ENCODE measurements around the gene PLCL1. TPM values are rescaled to one million over a fixed set of nuclear protein-coding genes. Genes with fewer than 3 reads are reported as not detected.

PLCL1 gene
- total RNA-seq, 2 experiments from 2014 or later: 1.2 to 1.6 TPM

GRCh38 chr2:197930570-197931278, 126.3 kb downstream of the PLCL1 start:
- ChIA-PET POLR2A (no interaction called here), CTCF (no interaction called here)
- Mint-ChIP-seq H3K27me3 (no peaks in the 10 kb centered on the region), H3K9me3 (no peaks in the 10 kb centered on the region), H3K4me1 (peaks cover 21% of the 10 kb centered on the region), H3K4me3 (no peak overlapping the region), H3K27ac (no peak overlapping the region), H3K36me3 (ENCODE audit: low read depth) (no peaks in the 10 kb centered on the region)
- DNase-seq: no peak

- DNase-seq: no peak
- ChIA-PET POLR2A (no interaction called here), CTCF (no interaction called here)
- no peaks in the 10 kb centered on the region for H3K36me3 Mint-ChIP-seq (ENCODE audit: low read depth)
- no peak overlapping the region for H3K27ac Mint-ChIP-seq
- no peak overlapping the region for H3K4me3 Mint-ChIP-seq
- no peaks in the 10 kb centered on the region for H3K27me3 Mint-ChIP-seq
- H3K9me3 Mint-ChIP-seq: no peaks in the 10 kb centered on the region
- H3K4me1 Mint-ChIP-seq: peaks cover 20% of the 10 kb centered on the region
These were observed 127.4 kb downstream of the PLCL1 start for GRCh38 chr2:197931661-197932312.

GRCh38 chr2:197932374-197932773, 128.0 kb downstream of the PLCL1 start:
- Mint-ChIP-seq H3K36me3 (ENCODE audit: low read depth) (no peaks in the 10 kb centered on the region), H3K27ac (no peak overlapping the region), H3K4me1 (peaks cover 18% of the 10 kb centered on the region), H3K27me3 (no peaks in the 10 kb centered on the region), H3K9me3 (no peaks in the 10 kb centered on the region), H3K4me3 (no peak overlapping the region)
- CTCF ChIA-PET: interaction anchor here (0.7 kb wide), 1 partner anchor 119 kb away, joined by 3 read pairs; no protein-coding TSS in a partner anchor
- DNase-seq: no peak
- POLR2A ChIA-PET: no interaction called here

- Mint-ChIP-seq H3K4me3 (peak overlapping the region; percentile 1), H3K4me1 (peaks cover 18% of the 10 kb centered on the region), H3K9me3 (no peaks in the 10 kb centered on the region), H3K27ac (no peak overlapping the region), H3K27me3 (no peaks in the 10 kb centered on the region), H3K36me3 (ENCODE audit: low read depth) (no peaks in the 10 kb centered on the region)
- POLR2A ChIA-PET: no interaction called here
- no peak for DNase-seq
- CTCF ChIA-PET: no interaction called here
These were observed 130.0 kb downstream of the PLCL1 start for GRCh38 chr2:197934261-197934933.

GRCh38 chr2:197934934-197935289, 130.5 kb downstream of the PLCL1 start:
- Mint-ChIP-seq H3K9me3 (no peaks in the 10 kb centered on the region), H3K36me3 (ENCODE audit: low read depth) (no peaks in the 10 kb centered on the region), H3K27ac (no peak overlapping the region), H3K4me3 (peak overlapping the region; percentile 1), H3K27me3 (no peaks in the 10 kb centered on the region), H3K4me1 (peaks cover 18% of the 10 kb centered on the region)
- CTCF ChIA-PET: no interaction called here
- DNase-seq: no peak
- POLR2A ChIA-PET: no interaction called here

GRCh38 chr2:197937814-197938213, 133.4 kb downstream of the PLCL1 start:
- no peak overlapping the region for H3K4me3 Mint-ChIP-seq
- H3K4me1 Mint-ChIP-seq: peaks cover 13% of the 10 kb centered on the region
- H3K36me3 Mint-ChIP-seq (ENCODE audit: low read depth): no peaks in the 10 kb centered on the region
- DNase-seq: no peak
- no peak overlapping the region for H3K27ac Mint-ChIP-seq
- POLR2A ChIA-PET: no interaction called here
- no peaks in the 10 kb centered on the region for H3K27me3 Mint-ChIP-seq
- CTCF ChIA-PET: no interaction called here
- no peaks in the 10 kb centered on the region for H3K9me3 Mint-ChIP-seq

GRCh38 chr2:197938555-197938954, 134.2 kb downstream of the PLCL1 start:
- Mint-ChIP-seq H3K36me3 (ENCODE audit: low read depth) (no peaks in the 10 kb centered on the region), H3K9me3 (no peaks in the 10 kb centered on the region), H3K27ac (no peak overlapping the region), H3K4me1 (peaks cover 13% of the 10 kb centered on the region), H3K27me3 (no peaks in the 10 kb centered on the region), H3K4me3 (no peak overlapping the region)
- DNase-seq: no peak
- ChIA-PET POLR2A (no interaction called here), CTCF (no interaction called here)

- Mint-ChIP-seq H3K4me1 (peaks cover 6% of the 10 kb centered on the region), H3K36me3 (ENCODE audit: low read depth) (no peaks in the 10 kb centered on the region), H3K27ac (no peak overlapping the region), H3K27me3 (no peaks in the 10 kb centered on the region), H3K4me3 (no peak overlapping the region), H3K9me3 (no peaks in the 10 kb centered on the region)
- CTCF ChIA-PET: no interaction called here
- POLR2A ChIA-PET: no interaction called here
- DNase-seq: no peak
These were observed 135.4 kb downstream of the PLCL1 start for GRCh38 chr2:197939787-197940186.

- Mint-ChIP-seq H3K9me3 (no peaks in the 10 kb centered on the region), H3K36me3 (ENCODE audit: low read depth) (no peaks in the 10 kb centered on the region), H3K4me1 (peaks cover under 1% of the 10 kb centered on the region), H3K27me3 (no peaks in the 10 kb centered on the region), H3K27ac (no peak overlapping the region), H3K4me3 (no peak overlapping the region)
- DNase-seq: no peak
- POLR2A ChIA-PET: no interaction called here
- CTCF ChIA-PET: no interaction called here
These were observed 136.0 kb downstream of the PLCL1 start for GRCh38 chr2:197940382-197940781.

GRCh38 chr2:197941715-197942114, 137.3 kb downstream of the PLCL1 start:
- no peak overlapping the region for H3K27ac Mint-ChIP-seq
- CTCF ChIA-PET: no interaction called here
- no peaks in the 10 kb centered on the region for H3K36me3 Mint-ChIP-seq (ENCODE audit: low read depth)
- DNase-seq: no peak
- H3K9me3 Mint-ChIP-seq: no peaks in the 10 kb centered on the region
- H3K27me3 Mint-ChIP-seq: no peaks in the 10 kb centered on the region
- H3K4me3 Mint-ChIP-seq: no peak overlapping the region
- POLR2A ChIA-PET: no interaction called here
- no peaks in the 10 kb centered on the region for H3K4me1 Mint-ChIP-seq

- H3K4me3 Mint-ChIP-seq: no peak overlapping the region
- POLR2A ChIA-PET: no interaction called here
- no peaks in the 10 kb centered on the region for H3K9me3 Mint-ChIP-seq
- CTCF ChIA-PET: no interaction called here
- no peak overlapping the region for H3K27ac Mint-ChIP-seq
- H3K4me1 Mint-ChIP-seq: no peaks in the 10 kb centered on the region
- DNase-seq: no peak
- H3K36me3 Mint-ChIP-seq (ENCODE audit: low read depth): no peaks in the 10 kb centered on the region
- H3K27me3 Mint-ChIP-seq: no peaks in the 10 kb centered on the region
These were observed 139.3 kb downstream of the PLCL1 start for GRCh38 chr2:197943731-197944130.

GRCh38 chr2:197944416-197945096, 140.2 kb downstream of the PLCL1 start:
- no peak for DNase-seq
- Mint-ChIP-seq H3K27me3 (no peaks in the 10 kb centered on the region), H3K27ac (no peak overlapping the region), H3K36me3 (ENCODE audit: low read depth) (no peaks in the 10 kb centered on the region), H3K4me1 (no peaks in the 10 kb centered on the region), H3K4me3 (no peak overlapping the region), H3K9me3 (no peaks in the 10 kb centered on the region)
- ChIA-PET POLR2A (no interaction called here), CTCF (no interaction called here)

- CTCF ChIA-PET: no interaction called here
These were observed 142.2 kb downstream of the PLCL1 start for GRCh38 chr2:197946562-197946961.

More at GRCh38 chr2:197946562-197946961, 142.2 kb downstream of the PLCL1 start:
- POLR2A ChIA-PET: interaction anchor here (0.9 kb wide), 1 partner anchor 77 kb away, joined by 3 read pairs; no protein-coding TSS in a partner anchor
- Mint-ChIP-seq H3K27ac (no peak overlapping the region), H3K4me3 (no peak overlapping the region), H3K9me3 (no peaks in the 10 kb centered on the region), H3K4me1 (no peaks in the 10 kb centered on the region), H3K36me3 (ENCODE audit: low read depth) (no peaks in the 10 kb centered on the region), H3K27me3 (no peaks in the 10 kb centered on the region)
- no peak for DNase-seq

All from activated CD4-positive, alpha-beta memory T cell treated with anti-CD3 and anti-CD28 coated beads, Interleukin-2, amount 10 ng/mL, durations not matched to agents 7 days and 5 days (primary cell).